A549 (cell line): Measurements from ENCODE around the gene TMEM214. TPM values are rescaled to one million over a fixed set of nuclear protein-coding genes. Genes with fewer than 3 reads are reported as not detected.

Experiments used
- ATAC-seq, 2 experiments: fragments of 200-7000 bp in 1 of 2; fragments of >200 bp in 1 of 2; cut with Nextera tagmentation in 1 of 2; cut with Tn5 transposase in 1 of 2; 3 replicates each; pipeline versions ENCODE4 v1.8.0 to v1.9.1; 2018 to 2020; ENCODE audit warnings: mild to moderate bottlenecking in 1 of 2, moderate library complexity in 1 of 2
- CTCF ChIA-PET: fragments of 300-600 bp; sonication (Branson Sonifier 250); formaldehyde crosslinking; extraction: SDS; loops from one replicate; lab custom pipeline; 2021; ENCODE audit warnings: antibody characterized with exemption, inconsistent platforms; lab: Yijun Ruan, JAX
- POLR2A ChIA-PET: fragments of 350-600 bp; formaldehyde crosslinking; extraction: SDS; loops from one replicate; lab custom pipeline; 2021; ENCODE audit warnings: antibody characterized with exemption, inconsistent platforms; lab: Yijun Ruan, JAX
- DNase-seq, 2 experiments: peaks; one replicate each; pipeline versions ENCODE4 v3.0.0 to v3.0.0-alpha.2; 2011 to 2016; ENCODE audit warnings: low read depth in 1 of 2, low spot score in 1 of 2
- FAIRE-seq: peaks from 2 replicates; lab custom pipeline; 2011; peaks lifted over from hg19 to GRCh38; lab: Jason Lieb, UNC
- H3K27ac ChIP-seq, 2 experiments: fragments of >200 bp; sonication (Bioruptor Twin); formaldehyde crosslinking; 3 replicates each; pipeline ENCODE4 v1.5.1; 2016 to 2017
- H3K4me1 ChIP-seq: fragments of >200 bp; sonication (Bioruptor Twin); formaldehyde crosslinking; 3 replicates; pipeline ENCODE4 v1.6.1; 2016
- H3K4me2 ChIP-seq: fragments of >200 bp; sonication (Bioruptor Twin); formaldehyde crosslinking; 3 replicates; pipeline ENCODE4 v1.6.1; 2016
- H3K4me3 ChIP-seq: fragments of >200 bp; sonication (Bioruptor Twin); formaldehyde crosslinking; 3 replicates; pipeline ENCODE4 v1.5.1; 2016
- H3K9me3 ChIP-seq: fragments of >200 bp; sonication (Bioruptor Twin); formaldehyde crosslinking; 3 replicates; pipeline ENCODE4 v1.6.1; 2016
- ATOH8 ChIP-seq: fragments of 250-450 bp; sonication (Bioruptor Pico); IDR thresholded peaks from 2 replicates; pipeline ENCODE4 v1.5.0; 2020; ENCODE audit warnings: low read depth, mild to moderate bottlenecking, moderate library complexity
- BCL3 ChIP-seq: fragments of >200 bp; sonication (Bioruptor Twin); formaldehyde crosslinking; IDR thresholded peaks from 3 replicates; pipeline ENCODE4 v1.6.1; 2016
- CBX2 ChIP-seq: fragments of 200-600 bp; sonication (generic); IDR thresholded peaks from 2 replicates; pipeline ENCODE4 v1.6.1; 2016; ENCODE audit warnings: low read depth, mild to moderate bottlenecking, borderline replicate concordance
- CBX8 ChIP-seq: fragments of 200-600 bp; sonication (generic); IDR thresholded peaks from 2 replicates; pipeline ENCODE4 v1.6.1; 2016
- CEBPB ChIP-seq, 2 experiments: fragments of >200 bp in 1 of 2; sonication (Bioruptor Twin) in 1 of 2; formaldehyde crosslinking in 1 of 2; IDR thresholded peaks; 2 replicates each; pipeline ENCODE4 v1.6.1; 2012 to 2016
- CHD2 ChIP-seq: fragments of 150-350 bp; IDR thresholded peaks from 2 replicates; pipeline ENCODE4 v1.6.1; 2014; ENCODE audit warnings: low read length; ENCODE audit not compliant: partially characterized antibody
- CHD4 ChIP-seq: fragments of 200-600 bp; sonication (generic); IDR thresholded peaks from 2 replicates; pipeline ENCODE4 v1.6.1; 2016; ENCODE audit warnings: antibody characterized with exemption, mild to moderate bottlenecking, borderline replicate concordance
- CTCF ChIP-seq: fragments of >200 bp; sonication (Bioruptor Twin); formaldehyde crosslinking; IDR thresholded peaks from 3 replicates; pipeline ENCODE4 v1.5.1; 2016
- EHF ChIP-seq: fragments of 250-450 bp; sonication (Bioruptor Pico); IDR thresholded peaks from 2 replicates; pipeline ENCODE4 v1.5.0; 2020; ENCODE audit warnings: mild to moderate bottlenecking
- EP300 ChIP-seq, 2 experiments: fragments of >200 bp; sonication (Bioruptor Twin); formaldehyde crosslinking; IDR thresholded peaks; 2 replicates in 1 of 2; 3 replicates in 1 of 2; pipeline ENCODE4 v1.6.1; 2016 to 2017
- ESRRA ChIP-seq: fragments of 150-350 bp; IDR thresholded peaks from 2 replicates; pipeline ENCODE4 v1.6.1; 2014; ENCODE audit warnings: mild to moderate bottlenecking, low read length, borderline replicate concordance
- HDAC2 ChIP-seq: fragments of 200-600 bp; sonication (generic); IDR thresholded peaks from 2 replicates; pipeline ENCODE4 v1.6.1; 2016
- HOXB13 ChIP-seq: fragments of 250-450 bp; sonication (Bioruptor Pico); IDR thresholded peaks from 2 replicates; pipeline ENCODE4 v1.5.0; 2020; ENCODE audit warnings: low read depth, mild to moderate bottlenecking, moderate library complexity
- JUN ChIP-seq, 2 experiments: fragments of >200 bp; sonication (Bioruptor Twin); formaldehyde crosslinking; IDR thresholded peaks; 2 replicates in 1 of 2; 3 replicates in 1 of 2; pipeline ENCODE4 v1.6.1; 2016 to 2017
- MAFK ChIP-seq: fragments of 450-650 bp; IDR thresholded peaks from 2 replicates; pipeline ENCODE4 v1.6.1; 2014; ENCODE audit not compliant: partially characterized antibody
- MAZ ChIP-seq: fragments of 150-350 bp; IDR thresholded peaks from 2 replicates; pipeline ENCODE4 v1.6.1; 2014; ENCODE audit warnings: antibody characterized with exemption, low read depth, low read length, borderline replicate concordance
- MYC ChIP-seq: IDR thresholded peaks from 2 replicates; pipeline ENCODE4 v1.6.1; 2012; ENCODE audit warnings: mild to moderate bottlenecking, inconsistent platforms, low read length, improper control_type of control experiment, borderline replicate concordance
- NFE2L2 ChIP-seq: fragments of 150-350 bp; conservative IDR thresholded peaks from 2 replicates; pipeline ENCODE4 v1.6.1; 2014; ENCODE audit warnings: low read length
- NR3C1 ChIP-seq: fragments of >200 bp; sonication (Bioruptor Twin); formaldehyde crosslinking; IDR thresholded peaks from 3 replicates; pipeline ENCODE4 v1.6.1; 2017
- POLR2A ChIP-seq: IDR thresholded peaks from 2 replicates; pipeline ENCODE4 v1.6.1; 2012; ENCODE audit warnings: mild to moderate bottlenecking, low read length
- RAD21 ChIP-seq, 2 experiments: fragments of >200 bp in 1 of 2; sonication (Bioruptor Twin) in 1 of 2; formaldehyde crosslinking in 1 of 2; IDR thresholded peaks in 1 of 2; conservative IDR thresholded peaks in 1 of 2; 2 replicates in 1 of 2; 3 replicates in 1 of 2; pipeline ENCODE4 v1.6.1; 2012 to 2018; ENCODE audit warnings: inconsistent platforms in 1 of 2
- RCOR1 ChIP-seq: fragments of 150-350 bp; IDR thresholded peaks from 2 replicates; pipeline ENCODE4 v1.6.1; 2014; ENCODE audit warnings: antibody characterized with exemption, low read length, low read depth
- RNF2 ChIP-seq: fragments of 200-600 bp; sonication (generic); IDR thresholded peaks from 2 replicates; pipeline ENCODE4 v1.6.1; 2016; ENCODE audit warnings: low read depth, mild to moderate bottlenecking, antibody characterized with exemption, moderate library complexity, borderline replicate concordance
- SMC3 ChIP-seq: fragments of >200 bp; sonication (Bioruptor Twin); formaldehyde crosslinking; IDR thresholded peaks from 3 replicates; pipeline ENCODE4 v1.6.1; 2018; ENCODE audit warnings: inconsistent platforms
- TP53 ChIP-seq: fragments of 250-450 bp; sonication (Bioruptor Pico); IDR thresholded peaks from 2 replicates; pipeline ENCODE4 v1.5.0; 2021; ENCODE audit warnings: mild to moderate bottlenecking, moderate library complexity
- WGBS: methylation state at CpG from one replicate; pipeline ENCODE4 v1.1.6; 2017; ENCODE audit errors: missing lambda C conversion rate; 5-methylcytosine and 5-hydroxymethylcytosine counted together
- polyA plus RNA-seq, 4 experiments: library from polyadenylated mRNA; depleted of rRNA in 3 of 4; stranded (reverse); fragments of >200 nt; fragmentation: RNase III in 1 of 4; extraction: RNeasy Plus Mini Kit Qiagen cat#74134 plus additional on column Dnase treatment in 1 of 4; gene quantifications; 2 replicates in 3 of 4; 3 replicates in 1 of 4; pipeline ENCODE4 v1.2.3, GENCODE V29; 2011 to 2017
- TF ChIP-seq, protein P1 (sequence below): fragments of 450-650 bp; IDR thresholded peaks from 2 replicates; pipeline ENCODE4 v1.6.1; 2014; ENCODE audit warnings: antibody characterized with exemption

Gene TMEM214
- polyA plus RNA-seq, 2 of the 4 experiments (the other 2 are of a cell fraction), result 54.3 to 74.9 TPM

GRCh38 chr2:27084297-27085061 is 51.7 kb downstream of the TMEM214 start:
- Histone ChIP-seq H3K27ac (no peak overlapping the region; a peak in 1 of 6 replicates), H3K4me2 (no peak overlapping the region), H3K4me3 (no peak overlapping the region), H3K4me1 (peaks cover 17% of the 10 kb centered on the region), H3K9me3 (no peaks in the 10 kb centered on the region)
- DNase-seq (no peak), ATAC-seq (no peak), FAIRE-seq (no peak)
- WGBS, result 86% methylated on average over 6 of the region's 6 CpGs
- TF ChIP-seq MAZ (no peak), HOXB13 (CRISPR knock-in tag) (no peak), RCOR1 (no peak), HDAC2 (no peak), CBX8 (no peak), NFE2L2 (no peak), EHF (CRISPR knock-in tag) (no peak), RNF2 (no peak), EP300 (IDR thresholded peaks at IDR 0.05) (no peak), CBX2 (no peak), CEBPB (IDR thresholded peaks at IDR 0.05) (no peak), RAD21 (conservative IDR thresholded peaks at IDR 0.05 in 1 of 2, IDR thresholded peaks at IDR 0.05 in 1 of 2) (no peak), BCL3 (no peak), NR3C1 (no peak)
- TF ChIP-seq, protein P1, sequence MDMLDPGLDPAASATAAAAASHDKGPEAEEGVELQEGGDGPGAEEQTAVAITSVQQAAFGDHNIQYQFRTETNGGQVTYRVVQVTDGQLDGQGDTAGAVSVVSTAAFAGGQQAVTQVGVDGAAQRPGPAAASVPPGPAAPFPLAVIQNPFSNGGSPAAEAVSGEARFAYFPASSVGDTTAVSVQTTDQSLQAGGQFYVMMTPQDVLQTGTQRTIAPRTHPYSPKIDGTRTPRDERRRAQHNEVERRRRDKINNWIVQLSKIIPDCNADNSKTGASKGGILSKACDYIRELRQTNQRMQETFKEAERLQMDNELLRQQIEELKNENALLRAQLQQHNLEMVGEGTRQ, result no peak
- CTCF ChIA-PET, result interaction anchor here (0.8 to 15.3 kb wide), 14 partner anchors 8 to 243 kb away, joined by 3 to 253 read pairs (median 6); partner anchors contain the start of genes AGBL5 and OST4
- POLR2A ChIA-PET, result interaction anchor here (1.2 to 1.5 kb wide), 3 partner anchors 13 to 35 kb away, joined by 3 to 8 read pairs (median 4); partner anchors contain the start of gene OST4

DNA sequence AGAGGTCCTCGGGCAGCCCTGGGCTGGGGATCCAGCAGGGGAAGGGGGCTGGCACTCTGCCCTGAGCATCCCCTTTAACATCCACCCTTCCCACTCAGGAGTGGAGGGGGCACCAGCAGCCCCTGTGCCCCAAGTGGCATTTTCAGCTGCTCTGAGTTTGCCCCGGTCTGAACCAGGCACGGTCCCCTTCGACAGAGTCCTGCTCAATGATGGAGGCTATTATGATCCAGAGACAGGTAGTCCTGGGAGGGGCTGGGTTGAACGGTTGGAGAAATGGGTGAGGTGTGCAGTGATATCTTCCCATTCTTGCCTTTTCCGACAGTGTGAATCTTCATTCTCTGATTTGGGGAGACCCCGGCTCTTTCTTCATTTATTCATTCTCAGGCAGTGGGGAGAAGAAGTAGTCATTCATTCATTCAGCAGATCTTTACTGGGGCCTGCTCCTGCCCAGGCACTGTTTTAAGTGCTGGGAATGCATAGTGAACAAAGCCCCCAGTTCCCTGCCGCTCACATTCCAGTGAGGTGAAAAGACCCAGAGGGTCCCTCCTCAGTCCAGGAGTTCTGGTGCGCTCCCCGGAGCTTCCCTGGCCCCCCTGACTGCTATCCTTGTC is 52.4 kb downstream of the TMEM214 start:
- peak overlapping the region; percentile 90 to 91 for H3K27ac ChIP-seq
- CTCF ChIA-PET, result interaction anchor here (0.5 to 15.3 kb wide), 33 partner anchors 8 to 1377 kb away, joined by 3 to 253 read pairs (median 4); partner anchors contain the start of genes ABHD1, AGBL5 and OST4

DNA sequence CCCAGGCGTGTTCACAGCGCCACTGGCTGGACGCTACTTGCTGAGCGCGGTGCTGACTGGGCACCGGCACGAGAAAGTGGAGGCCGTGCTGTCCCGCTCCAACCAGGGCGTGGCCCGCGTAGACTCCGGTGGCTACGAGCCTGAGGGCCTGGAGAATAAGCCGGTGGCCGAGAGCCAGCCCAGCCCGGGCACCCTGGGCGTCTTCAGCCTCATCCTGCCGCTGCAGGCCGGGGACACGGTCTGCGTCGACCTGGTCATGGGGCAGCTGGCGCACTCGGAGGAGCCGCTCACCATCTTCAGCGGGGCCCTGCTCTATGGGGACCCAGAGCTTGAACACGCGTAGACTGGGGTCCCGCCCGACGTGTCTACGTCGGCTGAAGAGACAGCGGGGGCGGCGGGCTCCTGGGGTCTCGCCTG is 52.9 kb downstream of the TMEM214 start:
- ATAC-seq (peak; percentile 62 to 74), FAIRE-seq (no peak), DNase-seq (peak; percentile 85 to 87)
- 1% methylated on average over 25 of the region's 38 CpGs for WGBS
- no peaks in the 10 kb centered on the region for H3K9me3 ChIP-seq
- CTCF ChIA-PET, result interaction anchor here (0.5 to 15.3 kb wide), 35 partner anchors 9 to 1376 kb away, joined by 3 to 253 read pairs (median 4); partner anchors contain the start of genes ABHD1, AGBL5 and OST4
- H3K4me3 ChIP-seq, result peak overlapping the region; percentile 70
- peak overlapping the region; percentile 81 for H3K4me2 ChIP-seq
- POLR2A ChIA-PET, result interaction anchor here (1.0 to 1.5 kb wide), 5 partner anchors 14 to 124 kb away, joined by 3 to 8 read pairs (median 4); partner anchors contain the start of genes AGBL5 and OST4
- H3K4me1 ChIP-seq, result peaks cover 17% of the 10 kb centered on the region
- peak overlapping the region; percentile 90 to 91 for H3K27ac ChIP-seq
- no peak for TF ChIP-seq CHD4
- peak; percentile 64 for TF ChIP-seq SMC3
- TF ChIP-seq MAFK, result peak; percentile 95
- TF ChIP-seq EP300 (IDR thresholded peaks at IDR 0.05), result no peak
- TF ChIP-seq ATOH8 (CRISPR knock-in tag), result no peak
- 0 out of 2 replicates have a peak, but pooled peaks have one; percentile 14 for TF ChIP-seq MYC
- TF ChIP-seq TP53 (CRISPR knock-in tag), result 0 out of 2 replicates have a peak, but pooled peaks have one; percentile 5
- peak; percentile 69 for TF ChIP-seq CTCF
- TF ChIP-seq ESRRA, result no peak
- no peak for TF ChIP-seq CEBPB (IDR thresholded peaks at IDR 0.05)
- TF ChIP-seq CHD2, result no peak
- TF ChIP-seq RAD21 (conservative IDR thresholded peaks at IDR 0.05 in 1 of 2, IDR thresholded peaks at IDR 0.05 in 1 of 2), result peak; percentile 69 to 74
- TF ChIP-seq JUN (IDR thresholded peaks at IDR 0.05), result no peak; a peak in 3 of 5 replicates
- TF ChIP-seq MAZ, result no peak
- no peak for TF ChIP-seq NFE2L2
- peak; percentile 71 for TF ChIP-seq POLR2A

More for the DNA sequence above, 52.4 kb downstream of the TMEM214 start:
- Histone ChIP-seq H3K4me2 (peak overlapping the region; percentile 81), H3K9me3 (no peaks in the 10 kb centered on the region)
- POLR2A ChIA-PET, result interaction anchor here (1.0 to 1.5 kb wide), 5 partner anchors 14 to 123 kb away, joined by 3 to 8 read pairs (median 4); partner anchors contain the start of genes AGBL5 and OST4
- FAIRE-seq, result no peak
- 0 out of 2 replicates have a peak, but pooled peaks have one; percentile 7 for TF ChIP-seq TP53 (CRISPR knock-in tag)
- no peak for TF ChIP-seq CHD4
- TF ChIP-seq, all 56 proteins: peak for 1
- ATAC-seq, result no peak
- DNase-seq, result no peak
- H3K4me3 ChIP-seq, result peak overlapping the region; percentile 70; the same call in 2 of the 3 replicates
- WGBS, result 54% methylated on average over 10 of the region's 10 CpGs
- H3K4me1 ChIP-seq, result peaks cover 17% of the 10 kb centered on the region
